Left ventricle myocardium superior (tissue), 1 donor: ENCODE results near the gene CHAD. TPM values are rescaled to one million over a fixed set of nuclear protein-coding genes. Genes with fewer than 3 reads are reported as not detected.

Experiments used
- ATAC-seq: fragments of 200-7000 bp; cut with Tn5 transposase; one replicate; pipeline ENCODE4 v1.9.1; 2020; ENCODE audit warnings: mild to moderate bottlenecking, moderate library complexity
- DNase-seq: peaks from one replicate; pipeline ENCODE4 v3.0.0-alpha.2; 2020
- intact Hi-C: fragments of 100-400 bp; cut with micrococcal nuclease; formaldehyde crosslinking; loops from one replicate; pipeline ENCODE4 v1.11.0; 2022
- total RNA-seq: library from RNA; stranded (reverse); fragmentation: NEBNext Ultra II Directional; extraction: Animal tissue kit (Norgen Biotek cat#: 25700); gene quantifications from one replicate; pipeline ENCODE4 v1.2.1, GENCODE V29; 2021
- donor health status: DM: no; HTN: yes; CAD: no; lungs with severe emphysema.

The CHAD gene
- total RNA-seq, 1 donor from 2014 or later, result 0.32 TPM

- intact Hi-C loops, result no loop called here
- ATAC-seq (no peak), DNase-seq (no peak)
Observed at GRCh38 chr17:50465635-50466034, 3.0 kb downstream of the CHAD start.

- ATAC-seq, result no peak
- intact Hi-C loops, result no loop called here
- DNase-seq, result no peak
Observed at GRCh38 chr17:50465171-50465570, 3.5 kb downstream of the CHAD start.

- DNase-seq (no peak), ATAC-seq (no peak)
- intact Hi-C loops, result no loop called here
Observed at GRCh38 chr17:50464736-50465135, 3.9 kb downstream of the CHAD start.

- intact Hi-C loops, result no loop called here
- DNase-seq (no peak), ATAC-seq (no peak)
Observed at GRCh38 chr17:50464121-50464520, 4.6 kb downstream of the CHAD start.

- ATAC-seq (no peak), DNase-seq (no peak)
- intact Hi-C loops, result no loop called here
Observed at GRCh38 chr17:50462446-50462845, 6.2 kb downstream of the CHAD start.

- ATAC-seq (no peak), DNase-seq (no peak)
- intact Hi-C loops, result no loop called here
Observed at GRCh38 chr17:50461550-50462132, 7.0 kb downstream of the CHAD start.

- no peak for DNase-seq
- ATAC-seq, result no peak
- intact Hi-C loops, result no loop called here
Observed at GRCh38 chr17:50460831-50461526, 7.7 kb downstream of the CHAD start.

GRCh38 chr17:50459756-50460155 is 8.9 kb downstream of the CHAD start:
- intact Hi-C loops, result no loop called here

GRCh38 chr17:50458701-50459676 is 9.7 kb downstream of the CHAD start:
- intact Hi-C loops, result no loop called here
- ATAC-seq (no peak), DNase-seq (no peak)

More at GRCh38 chr17:50459756-50460155, 8.9 kb downstream of the CHAD start:
- ATAC-seq (no peak), DNase-seq (no peak)

- DNase-seq (no peak), ATAC-seq (no peak)
- intact Hi-C loops, result no loop called here
Observed at GRCh38 chr17:50458270-50458669, 10.4 kb downstream of the CHAD start.

GRCh38 chr17:50457621-50458020 is 11.1 kb downstream of the CHAD start:
- intact Hi-C loops, result no loop called here
- DNase-seq, result no peak
- no peak for ATAC-seq

GRCh38 chr17:50453901-50454300 is 14.8 kb downstream of the CHAD start:
- intact Hi-C loops, result no loop called here
- DNase-seq (no peak), ATAC-seq (no peak)

GRCh38 chr17:50452630-50453300 is 15.9 kb downstream of the CHAD start:
- intact Hi-C loops, result no loop called here
- DNase-seq (no peak), ATAC-seq (no peak)

GRCh38 chr17:50451943-50452629 is 16.6 kb downstream of the CHAD start:
- intact Hi-C loops, result no loop called here
- ATAC-seq, result no peak
- no peak for DNase-seq

GRCh38 chr17:50448643-50449042 is 20.0 kb downstream of the CHAD start:
- DNase-seq (no peak), ATAC-seq (no peak)
- intact Hi-C loops, result no loop called here

GRCh38 chr17:50447870-50448595 is 20.6 kb downstream of the CHAD start:
- intact Hi-C loops, result no loop called here
- peak; percentile 56 for ATAC-seq

GRCh38 chr17:50445730-50446325 is 22.9 kb downstream of the CHAD start:
- DNase-seq (no peak), ATAC-seq (no peak)
- intact Hi-C loops, result no loop called here

More at GRCh38 chr17:50447870-50448595, 20.6 kb downstream of the CHAD start:
- no peak for DNase-seq
